Activated CD4-positive, alpha-beta T cell treated with anti-CD3 and anti-CD28 coated beads, Interleukin-2, amount 50 U/mL, for 4 hours (primary cell): ENCODE measurements around the gene PRELP.
"Not testable (repeated sequence)": the region's sequence is repeated elsewhere in the genome, so short reads cannot be mapped to it uniquely, and the experiment has no call there.

ENCODE experiments used
- DNase-seq, 2 experiments: peaks; one replicate each; pipeline ENCODE4 v3.0.0-alpha.2; 2020

Gene PRELP

GRCh38 chr1:203508463-203509073 lies 33.0 kb downstream of the PRELP start:
- no peak for DNase-seq

- DNase-seq, result no peak
Measured at GRCh38 chr1:203509135-203509534, 33.5 kb downstream of the PRELP start.

GRCh38 chr1:203511513-203511912 lies 35.9 kb downstream of the PRELP start:
- DNase-seq, result no peak

- no peak for DNase-seq
Measured at GRCh38 chr1:203511930-203512329, 36.3 kb downstream of the PRELP start.

GRCh38 chr1:203512517-203512847 lies 36.9 kb downstream of the PRELP start:
- DNase-seq, result no peak

GRCh38 chr1:203512848-203513584 lies 37.4 kb downstream of the PRELP start:
- peak; percentile 39 to 41 for DNase-seq

GRCh38 chr1:203513585-203514031 lies 38.0 kb downstream of the PRELP start:
- DNase-seq, result no peak

- no peak for DNase-seq
Measured at GRCh38 chr1:203516184-203516583, 40.6 kb downstream of the PRELP start.

GRCh38 chr1:203516906-203517305 lies 41.3 kb downstream of the PRELP start:
- DNase-seq, result no peak

GRCh38 chr1:203517426-203518110 lies 42.0 kb downstream of the PRELP start:
- no peak for DNase-seq

GRCh38 chr1:203518139-203518538 lies 42.5 kb downstream of the PRELP start:
- DNase-seq, result not testable (repeated sequence)

- no peak for DNase-seq
Measured at GRCh38 chr1:203518541-203518940, 42.9 kb downstream of the PRELP start.

- no peak for DNase-seq
Measured at GRCh38 chr1:203519053-203519840, 43.6 kb downstream of the PRELP start.

- no peak for DNase-seq
Measured at GRCh38 chr1:203519896-203520295, 44.3 kb downstream of the PRELP start.

- DNase-seq, result no peak
Measured at GRCh38 chr1:203520315-203520714, 44.7 kb downstream of the PRELP start.

GRCh38 chr1:203521074-203521794 lies 45.6 kb downstream of the PRELP start:
- no peak for DNase-seq

- DNase-seq, result no peak
Measured at GRCh38 chr1:203521812-203522211, 46.2 kb downstream of the PRELP start.

GRCh38 chr1:203522237-203522636 lies 46.6 kb downstream of the PRELP start:
- DNase-seq, result no peak

- no peak for DNase-seq
Measured at GRCh38 chr1:203523667-203524066, 48.1 kb downstream of the PRELP start.

- DNase-seq, result no peak
Measured at GRCh38 chr1:203524152-203524551, 48.5 kb downstream of the PRELP start.

- no peak for DNase-seq
Measured at GRCh38 chr1:203524824-203525223, 49.2 kb downstream of the PRELP start.

GRCh38 chr1:203525685-203526084 lies 50.1 kb downstream of the PRELP start:
- no peak for DNase-seq

GRCh38 chr1:203526130-203526529 lies 50.5 kb downstream of the PRELP start:
- no peak for DNase-seq
